Right cardiac atrium (tissue), 5 donors: ENCODE results near the gene MAPK10. TPM values are rescaled to one million over a fixed set of nuclear protein-coding genes. Genes with fewer than 3 reads are reported as not detected.
A peak's percentile ranks its signal among the peaks of the same experiment; 100 is the strongest.

ENCODE experiments used
- ATAC-seq, 2 donors: fragments of 200-7000 bp; cut with Tn5 transposase; one replicate each; pipeline versions ENCODE4 v1.8.0 to v1.9.1; 2020; ENCODE audit warnings: moderate library complexity in 2 of 2, mild to moderate bottlenecking in 1 of 2
- DNase-seq, 3 donors: peaks; one replicate each; pipeline ENCODE4 v3.0.0-alpha.2; 2020
- H3K27ac ChIP-seq: one replicate; pipeline ENCODE4 v1.5.1; 2013; ENCODE audit warnings: mild to moderate bottlenecking, low read length, control low read depth, moderate library complexity
- H3K27me3 ChIP-seq: one replicate; pipeline ENCODE4 v1.6.1; 2013; ENCODE audit not compliant: control insufficient read depth, insufficient read depth
- H3K4me1 ChIP-seq: one replicate; pipeline ENCODE4 v1.6.1; 2013; ENCODE audit warnings: low read length; ENCODE audit not compliant: control insufficient read depth, insufficient read depth
- H3K4me3 ChIP-seq: one replicate; pipeline ENCODE4 v1.5.1; 2013; ENCODE audit warnings: low read length, control low read depth
- H3K9me3 ChIP-seq: one replicate; pipeline ENCODE4 v1.6.1; 2013; ENCODE audit warnings: low read length; ENCODE audit not compliant: control insufficient read depth
- WGBS: extraction: QIAGEN DNeasy Blood & Tissue Kit; methylation state at CpG from one replicate; pipeline ENCODE4 v1.1.7; 2013; 5-methylcytosine and 5-hydroxymethylcytosine counted together
- intact Hi-C, 4 donors: fragments of 100-400 bp; cut with DNase I; formaldehyde crosslinking; loops; one replicate each; pipeline versions ENCODE4 v1.11.0 to v1.14.0; 2022 to 2023
- polyA plus RNA-seq: library from polyadenylated mRNA; stranded (reverse); fragments of 200-250 nt; gene quantifications from one replicate; pipeline ENCODE4 v1.2.3, GENCODE V29; 2013
- total RNA-seq, 4 donors: library from RNA; stranded (reverse); fragmentation: NEBNext Ultra II Directional; extraction: Animal tissue kit (Norgen Biotek cat#: 25700); gene quantifications; one replicate each; pipeline ENCODE4 v1.2.1, GENCODE V29; 2021
- donor health status: healthy with polysubstance abuse.
- donor health status: DM: no; HTN: yes; CAD: no.
- donor health status: DM: no; HTN: no; CAD: no.
- donor health status: DM: no; HTN: yes; CAD: no; lungs with severe emphysema.
- donor health status: DM: yes; HTN: yes; CAD: no.

The MAPK10 gene
- total and polyA plus RNA-seq, 5 donors: 6.6 to 12.9 (median 7.8) TPM

GRCh38 chr4:86151196-86151595 lies 208.7 kb downstream of the MAPK10 start:
- intact Hi-C loops: no loop called here
- WGBS: 85% methylated on average over 3 of the region's 3 CpGs
- Histone ChIP-seq H3K4me1 (no peaks in the 10 kb centered on the region), H3K27me3 (no peaks in the 10 kb centered on the region), H3K27ac (no peak overlapping the region), H3K9me3 (no peaks in the 10 kb centered on the region), H3K4me3 (no peak overlapping the region)
- DNase-seq (no peak), ATAC-seq (no peak)

GRCh38 chr4:86141161-86141560 lies 218.7 kb downstream of the MAPK10 start:
- no peak for ATAC-seq
- 92% methylated on average over 1 of the region's 1 CpG for WGBS

GRCh38 chr4:86132468-86132867 lies 227.4 kb downstream of the MAPK10 start:
- H3K27me3 ChIP-seq: no peaks in the 10 kb centered on the region
- ATAC-seq: no peak
- no peak overlapping the region for H3K27ac ChIP-seq
- no peak for DNase-seq
- no peak overlapping the region for H3K4me3 ChIP-seq
- WGBS: 91% methylated on average over 4 of the region's 4 CpGs
- no peaks in the 10 kb centered on the region for H3K9me3 ChIP-seq
- intact Hi-C loops: no loop called here
- H3K4me1 ChIP-seq: no peaks in the 10 kb centered on the region

More at GRCh38 chr4:86141161-86141560, 218.7 kb downstream of the MAPK10 start:
- Histone ChIP-seq H3K4me3 (no peak overlapping the region), H3K27me3 (no peaks in the 10 kb centered on the region), H3K4me1 (no peaks in the 10 kb centered on the region), H3K27ac (no peak overlapping the region), H3K9me3 (no peaks in the 10 kb centered on the region)
- intact Hi-C loops: no loop called here
- no peak for DNase-seq

GRCh38 chr4:86131456-86131855 lies 228.4 kb downstream of the MAPK10 start:
- no peaks in the 10 kb centered on the region for H3K27me3 ChIP-seq
- no peak for ATAC-seq
- no peak overlapping the region for H3K27ac ChIP-seq
- H3K9me3 ChIP-seq: no peaks in the 10 kb centered on the region
- DNase-seq: no peak
- 76% methylated on average over 2 of the region's 2 CpGs for WGBS
- no peak overlapping the region for H3K4me3 ChIP-seq
- no peaks in the 10 kb centered on the region for H3K4me1 ChIP-seq
- intact Hi-C loops: no loop called here

GRCh38 chr4:86130160-86130933 lies 229.5 kb downstream of the MAPK10 start:
- no peak overlapping the region for H3K27ac ChIP-seq
- 88% methylated on average over 2 of the region's 2 CpGs for WGBS
- no peaks in the 10 kb centered on the region for H3K9me3 ChIP-seq
- H3K4me3 ChIP-seq: no peak overlapping the region
- no peak for ATAC-seq
- H3K27me3 ChIP-seq: no peaks in the 10 kb centered on the region
- no peak for DNase-seq
- H3K4me1 ChIP-seq: no peaks in the 10 kb centered on the region
- intact Hi-C loops: no loop called here

GRCh38 chr4:86129546-86129945 lies 230.3 kb downstream of the MAPK10 start:
- ATAC-seq: no peak
- no peaks in the 10 kb centered on the region for H3K9me3 ChIP-seq
- intact Hi-C loops: no loop called here
- no peak overlapping the region for H3K4me3 ChIP-seq
- no peaks in the 10 kb centered on the region for H3K27me3 ChIP-seq
- 65% methylated on average over 2 of the region's 2 CpGs for WGBS
- H3K4me1 ChIP-seq: no peaks in the 10 kb centered on the region
- no peak overlapping the region for H3K27ac ChIP-seq
- no peak for DNase-seq

GRCh38 chr4:86122404-86122803 lies 237.4 kb downstream of the MAPK10 start:
- ATAC-seq (no peak), DNase-seq (no peak)
- no peak overlapping the region for H3K4me3 ChIP-seq
- no peak overlapping the region for H3K27ac ChIP-seq
- no peaks in the 10 kb centered on the region for H3K9me3 ChIP-seq
- intact Hi-C loops: no loop called here
- H3K4me1 ChIP-seq: no peaks in the 10 kb centered on the region
- no peaks in the 10 kb centered on the region for H3K27me3 ChIP-seq

GRCh38 chr4:86118711-86119110 lies 241.1 kb downstream of the MAPK10 start:
- H3K27me3 ChIP-seq: no peaks in the 10 kb centered on the region
- ATAC-seq (no peak), DNase-seq (no peak)
- H3K4me3 ChIP-seq: no peak overlapping the region
- no peaks in the 10 kb centered on the region for H3K9me3 ChIP-seq
- intact Hi-C loops: no loop called here
- H3K27ac ChIP-seq: no peak overlapping the region
- no peaks in the 10 kb centered on the region for H3K4me1 ChIP-seq

- no peak overlapping the region for H3K27ac ChIP-seq
- peak; percentile 60 to 75 for ATAC-seq
Observed at GRCh38 chr4:86117705-86118302, 242.0 kb downstream of the MAPK10 start.

GRCh38 chr4:86114563-86114962 lies 245.3 kb downstream of the MAPK10 start:
- Histone ChIP-seq H3K27me3 (no peaks in the 10 kb centered on the region), H3K27ac (no peak overlapping the region), H3K4me3 (no peak overlapping the region), H3K4me1 (no peaks in the 10 kb centered on the region), H3K9me3 (no peaks in the 10 kb centered on the region)
- intact Hi-C loops: no loop called here
- 88% methylated on average over 2 of the region's 2 CpGs for WGBS
- ATAC-seq: no peak
- DNase-seq: peak in 1 of 3 donors; percentile 11

More at GRCh38 chr4:86117705-86118302, 242.0 kb downstream of the MAPK10 start:
- H3K4me1 ChIP-seq: no peaks in the 10 kb centered on the region
- no peaks in the 10 kb centered on the region for H3K9me3 ChIP-seq
- intact Hi-C loops: no loop called here
- H3K27me3 ChIP-seq: no peaks in the 10 kb centered on the region
- no peak overlapping the region for H3K4me3 ChIP-seq
- no peak for DNase-seq
- WGBS: 41% methylated on average over 2 of the region's 2 CpGs

GRCh38 chr4:86108834-86109233 lies 251.0 kb downstream of the MAPK10 start:
- Histone ChIP-seq H3K9me3 (no peaks in the 10 kb centered on the region), H3K27me3 (no peaks in the 10 kb centered on the region), H3K27ac (no peak overlapping the region), H3K4me1 (no peaks in the 10 kb centered on the region), H3K4me3 (no peak overlapping the region)
- DNase-seq (no peak), ATAC-seq (no peak)
- intact Hi-C loops: no loop called here
- 67% methylated on average over 2 of the region's 2 CpGs for WGBS
